RKO (cell line): ENCODE results near the gene PRDX3.
"Not testable (repeated sequence)": the region's sequence is repeated elsewhere in the genome, so short reads cannot be mapped to it uniquely, and the experiment has no call there.

Source experiments
- DNase-seq: peaks from one replicate; pipeline ENCODE4 v3.0.0-alpha.2; 2016; ENCODE audit warnings: low spot score

The PRDX3 gene

GRCh38 chr10:119206603-119207365 is 28.2 kb upstream of the PRDX3 start:
- peak; percentile 57 for DNase-seq

GRCh38 chr10:119205894-119206602 is 27.4 kb upstream of the PRDX3 start:
- no peak for DNase-seq

DNA sequence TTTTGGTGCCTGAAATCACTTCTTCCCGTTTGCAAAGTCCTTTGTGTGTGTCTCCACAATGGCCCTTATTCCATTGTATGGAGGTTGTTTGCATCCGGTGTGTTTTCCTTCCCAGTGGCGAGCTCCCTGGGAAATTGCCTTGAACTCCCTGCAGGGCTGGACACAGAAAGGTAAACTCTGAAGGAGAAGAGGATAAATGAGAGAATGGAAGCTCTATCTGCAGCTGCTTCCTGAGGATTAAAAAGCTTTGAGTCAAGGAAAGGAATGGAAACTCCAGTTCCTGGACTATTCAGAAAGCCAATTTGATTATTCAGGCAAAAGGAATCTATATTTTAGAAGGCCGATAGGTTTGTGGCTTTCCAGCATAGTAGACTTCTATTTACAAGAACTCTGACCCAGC is 24.4 kb upstream of the PRDX3 start:
- DNase-seq = no peak

DNA sequence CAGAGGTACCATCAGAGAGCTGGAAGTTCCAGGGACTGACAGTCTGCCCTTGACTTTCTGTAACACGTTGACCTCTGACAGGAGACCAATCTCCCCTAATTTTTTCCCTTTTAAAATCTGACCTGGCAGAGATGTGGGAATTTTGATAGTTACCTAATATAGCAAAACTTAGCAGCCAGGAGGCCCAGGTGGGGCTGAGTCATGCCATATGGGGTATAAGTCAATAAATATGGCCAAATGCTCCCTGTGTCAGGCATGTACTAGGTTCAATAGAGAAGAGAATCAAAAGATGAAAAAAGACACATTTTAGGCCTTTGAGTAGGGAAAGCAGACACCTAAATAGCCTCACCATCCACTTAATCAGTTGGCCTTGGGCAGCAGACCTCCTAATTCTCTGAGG is 22.6 kb upstream of the PRDX3 start:
- no peak for DNase-seq

DNA sequence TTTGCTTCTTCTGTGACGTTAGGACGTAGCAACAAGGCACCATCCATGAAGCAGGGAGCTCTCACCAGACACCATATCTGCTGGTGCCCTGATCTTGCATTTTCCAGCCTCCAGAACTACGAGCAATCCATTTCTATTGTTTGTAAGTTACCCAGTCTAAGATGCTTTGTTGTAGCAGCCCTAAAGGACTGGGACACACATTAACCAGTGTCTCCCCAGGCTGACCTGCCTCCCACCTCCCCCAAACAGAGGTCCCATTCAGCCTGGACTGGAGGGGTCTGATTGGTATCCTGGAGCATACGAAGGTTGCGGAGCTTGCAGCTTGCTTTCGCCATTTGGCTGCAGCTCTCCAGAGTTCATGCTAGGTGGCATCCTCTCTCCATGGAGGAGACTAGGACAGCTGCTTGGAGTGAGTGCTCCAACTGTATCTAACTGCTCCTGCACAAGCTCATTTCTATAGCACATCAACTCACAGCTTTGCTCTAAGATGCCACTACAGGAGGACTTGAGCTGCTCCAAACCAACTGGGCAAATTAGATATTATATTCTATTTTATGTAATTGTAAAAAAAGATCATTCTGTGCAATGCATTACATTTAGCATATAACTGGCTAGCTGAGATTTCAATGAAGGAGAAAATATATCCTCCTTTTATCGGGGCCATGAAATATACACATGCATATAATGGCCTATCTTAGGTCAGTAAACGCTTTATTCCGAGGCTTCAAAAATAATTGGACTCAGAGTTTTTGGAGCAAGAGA is 20.8 kb upstream of the PRDX3 start:
- peak; percentile 86 for DNase-seq

DNA sequence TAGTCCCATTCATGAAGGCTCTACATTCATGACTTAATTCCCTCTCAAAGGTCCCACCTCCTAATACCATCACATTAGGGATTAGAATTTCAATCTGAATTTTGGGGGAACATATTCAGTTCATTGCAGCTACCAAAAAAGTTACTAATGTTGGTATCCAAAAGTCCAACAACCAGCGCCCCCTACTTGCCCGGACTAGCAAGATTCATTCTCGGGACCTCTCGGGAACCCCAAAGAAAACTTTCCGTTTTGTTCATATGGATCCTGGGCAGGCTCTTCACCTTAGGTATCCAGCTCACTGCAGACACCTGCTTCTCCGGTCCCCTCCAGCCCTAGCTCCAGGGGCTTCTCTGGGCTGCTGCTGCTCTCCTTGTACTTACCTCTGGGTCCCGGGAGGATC is 19.8 kb upstream of the PRDX3 start:
- no peak for DNase-seq

DNA sequence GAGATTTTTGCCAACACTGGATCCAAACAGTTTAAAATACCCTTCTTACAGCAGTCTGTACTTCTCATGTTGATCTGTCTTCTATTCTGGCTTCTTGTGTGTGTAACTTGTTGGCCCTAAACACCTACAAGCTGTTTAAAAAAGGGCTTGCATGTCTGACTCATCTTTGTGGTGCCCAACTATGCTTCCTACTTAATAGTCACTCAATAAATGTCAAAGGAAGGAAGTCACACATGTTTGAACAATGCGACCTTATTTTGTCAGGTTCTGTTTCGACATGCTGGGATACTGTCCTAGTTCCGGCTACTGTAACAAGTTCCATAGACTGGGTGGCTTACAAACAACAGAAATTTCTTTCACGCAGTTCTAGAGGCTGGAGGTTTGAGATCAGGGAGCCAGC is 19.3 kb upstream of the PRDX3 start:
- peak; percentile 36 for DNase-seq

DNA sequence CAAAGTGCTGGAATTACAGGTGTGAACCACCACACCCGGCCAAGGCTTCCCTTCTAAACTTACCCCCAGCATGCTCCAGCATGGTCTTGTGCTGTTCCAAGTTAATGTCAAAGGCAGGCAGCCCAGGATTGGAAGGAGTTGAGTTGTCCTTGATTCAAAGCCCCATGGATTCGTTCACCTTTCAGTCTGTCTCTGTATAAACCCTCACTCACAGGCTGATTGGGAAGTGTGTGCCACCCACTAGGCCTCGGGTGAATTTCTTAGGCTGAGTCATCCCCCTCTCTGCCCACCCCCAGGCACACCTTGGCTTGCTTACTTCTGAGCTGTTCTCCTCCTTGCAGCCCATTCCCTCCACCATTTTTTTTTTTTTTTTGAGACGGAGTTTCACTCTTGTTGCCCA is 13.3 kb upstream of the PRDX3 start:
- no peak for DNase-seq

- no peak for DNase-seq
Observed at GRCh38 chr10:119190954-119191785, 12.6 kb upstream of the PRDX3 start.

DNA sequence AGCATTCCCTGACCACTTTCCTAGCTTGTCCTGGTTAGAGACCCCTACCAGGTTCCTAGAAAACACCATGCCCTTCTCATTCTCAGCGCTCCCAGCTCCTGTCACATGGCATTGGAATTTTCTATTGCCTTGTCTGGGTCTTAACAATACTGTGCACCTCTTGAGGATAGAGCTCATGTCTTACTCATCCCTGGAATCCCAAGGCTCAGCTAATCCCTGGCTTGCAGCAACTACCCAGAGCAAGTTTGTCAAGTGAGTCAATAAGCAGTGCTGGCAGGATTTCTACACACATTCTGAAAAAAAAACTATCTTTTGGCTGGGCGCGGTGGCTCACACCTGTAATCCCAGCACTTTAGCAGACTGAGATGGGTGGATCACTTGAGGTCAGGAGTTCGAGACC is 11.7 kb upstream of the PRDX3 start:
- DNase-seq = peak; percentile 94

DNA sequence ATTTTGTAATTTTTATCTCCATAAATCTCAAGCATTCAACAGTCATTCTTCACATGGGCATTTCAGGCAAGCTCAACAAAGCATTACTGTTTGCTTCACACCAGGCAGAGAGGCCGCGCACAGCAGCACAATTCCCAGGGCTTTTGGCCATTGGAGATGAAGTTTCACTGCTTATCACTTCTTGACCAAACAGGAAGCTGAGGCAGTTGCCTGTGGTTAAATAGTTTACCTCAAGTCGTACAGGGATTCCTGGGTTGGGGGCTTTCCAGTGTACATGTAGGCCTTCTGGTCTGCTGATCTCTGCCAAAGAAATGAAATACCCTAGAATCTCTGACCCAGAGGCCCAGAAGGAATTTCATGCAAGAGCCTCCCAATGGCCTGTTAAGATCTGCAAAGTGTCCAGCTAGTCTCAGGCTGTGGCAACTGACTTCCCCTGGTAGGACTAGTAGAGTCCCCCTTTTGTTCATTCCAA is 11.2 kb upstream of the PRDX3 start:
- DNase-seq = no peak

DNA sequence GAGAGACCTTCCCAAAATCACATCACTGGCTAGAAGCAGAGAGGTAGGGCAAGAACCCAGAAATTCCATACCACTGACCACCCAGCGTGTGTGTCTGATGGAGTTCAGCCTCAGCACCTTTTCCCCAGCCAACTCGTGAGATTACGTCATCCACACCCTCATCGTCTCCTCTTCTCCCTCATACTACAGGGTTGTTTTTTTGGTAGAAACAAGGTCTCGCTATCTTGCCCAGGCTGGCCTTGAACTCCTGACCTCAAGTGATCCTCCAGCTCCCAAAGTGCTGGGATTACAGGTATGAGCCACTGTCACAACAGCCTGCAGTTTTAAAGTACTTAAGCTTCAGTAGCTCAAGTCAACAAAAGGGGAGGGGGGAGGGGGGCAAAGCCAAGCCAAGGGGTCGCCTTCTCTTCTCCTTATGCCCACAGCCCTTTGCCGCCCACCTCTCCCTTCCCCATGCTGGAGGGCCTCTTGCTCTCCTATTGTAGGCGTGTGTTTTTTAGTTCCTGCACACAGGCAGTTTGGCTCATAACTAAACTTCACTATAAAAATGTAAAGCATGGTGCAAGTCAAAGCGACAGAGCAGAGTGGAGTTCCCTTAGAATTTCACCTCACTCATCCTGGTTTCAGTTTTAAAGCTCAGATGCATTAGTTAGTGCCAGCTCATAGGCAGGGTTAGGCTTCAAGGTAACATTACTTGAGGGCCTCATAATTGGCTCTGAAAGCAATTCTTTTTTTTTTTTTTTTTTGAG is 5.2 kb upstream of the PRDX3 start:
- no peak for DNase-seq

GRCh38 chr10:119180850-119181400 is 2.3 kb upstream of the PRDX3 start:
- not testable (repeated sequence) for DNase-seq

DNA sequence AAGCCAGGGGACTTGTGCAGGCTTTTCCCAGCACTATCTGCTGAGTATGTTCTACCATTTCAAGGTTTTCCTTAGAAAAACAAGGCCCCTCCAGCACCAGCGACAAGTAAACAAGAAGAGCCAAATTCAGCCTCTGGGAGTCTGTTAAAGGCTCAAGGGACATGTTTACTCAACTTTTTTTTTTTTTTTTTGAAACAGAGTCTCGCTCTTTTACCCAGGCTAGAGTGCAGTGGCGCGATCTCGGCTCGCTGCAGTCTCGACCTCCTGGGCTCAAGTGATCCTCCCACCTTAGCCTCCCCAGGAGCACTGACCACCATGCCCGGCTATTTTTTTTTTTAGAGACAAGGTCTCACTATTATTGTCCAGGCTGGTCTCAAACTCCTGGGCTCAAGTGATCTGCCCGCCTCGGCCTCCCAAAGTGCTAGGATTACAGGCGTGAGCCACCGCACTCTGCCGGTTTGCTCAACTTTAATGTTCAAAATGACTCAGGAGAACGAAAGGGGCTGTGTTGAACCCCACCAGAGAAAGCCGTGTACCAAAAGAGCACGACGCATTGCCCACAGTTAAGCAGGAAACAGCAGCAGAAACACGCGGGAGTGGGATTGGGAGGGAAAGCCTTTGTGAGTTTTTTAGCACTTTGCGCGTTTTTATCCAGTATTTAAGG is 772 bp downstream of the PRDX3 start:
- DNase-seq = peak; percentile 51

DNA sequence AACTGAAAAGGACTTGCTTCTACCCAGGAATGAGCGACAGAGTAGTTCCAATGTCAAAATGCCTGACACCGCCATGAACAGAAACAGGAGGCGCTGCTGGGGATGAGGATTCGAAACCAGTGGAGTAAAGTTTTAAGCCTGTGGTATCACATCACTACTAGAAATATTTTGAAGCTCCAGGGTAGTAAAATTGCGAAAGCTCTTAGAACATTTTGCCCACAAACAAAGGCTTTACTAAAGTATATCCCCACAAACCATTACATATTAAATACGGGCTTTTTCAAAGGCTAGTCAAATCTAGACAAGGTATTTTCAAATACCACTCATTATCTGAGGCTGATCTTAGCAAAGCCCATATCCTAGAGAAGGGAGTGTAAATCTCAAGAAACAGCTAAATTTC is 2.4 kb downstream of the PRDX3 start:
- no peak for DNase-seq

DNA sequence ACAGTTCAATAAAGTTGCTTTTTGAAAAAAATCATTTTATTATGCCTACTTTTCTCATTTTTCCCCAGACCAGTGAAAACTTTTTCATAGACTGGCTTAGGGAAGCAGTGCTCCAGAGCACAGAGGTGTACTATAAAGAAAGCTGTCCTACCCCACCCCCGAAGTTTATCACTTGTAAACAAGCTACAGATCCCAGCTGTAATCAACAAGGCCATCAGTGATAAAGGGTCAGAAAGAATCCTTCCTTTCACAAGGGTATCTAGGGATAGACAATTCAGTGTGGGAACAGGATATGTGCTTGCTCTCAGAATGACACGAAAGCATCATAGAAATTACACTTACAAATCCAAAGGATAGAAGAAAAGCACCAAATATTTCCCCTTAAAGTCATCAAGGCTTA is 4.5 kb downstream of the PRDX3 start:
- no peak for DNase-seq

GRCh38 chr10:119167041-119167440 is 11.6 kb downstream of the PRDX3 start:
- no peak for DNase-seq

DNA sequence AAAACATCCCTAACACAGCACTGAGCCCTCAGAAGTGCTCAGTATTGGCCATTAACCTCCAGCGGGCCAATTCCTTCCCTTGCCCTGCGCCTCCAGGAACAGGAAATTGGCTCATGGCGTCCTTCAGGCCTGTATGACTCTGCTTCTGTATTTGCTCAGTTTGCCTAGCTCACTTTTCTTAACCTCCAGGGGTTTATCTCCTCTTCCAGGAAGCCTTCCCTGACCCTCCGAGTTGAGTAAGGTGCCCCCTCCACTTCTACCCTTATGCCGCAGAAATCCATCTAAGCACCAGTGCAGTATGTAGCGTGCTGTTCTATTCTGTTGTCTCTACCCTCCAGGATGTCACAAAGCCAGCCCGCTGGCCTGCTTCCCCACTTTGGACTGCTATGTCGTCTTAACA is 12.0 kb downstream of the PRDX3 start:
- DNase-seq = no peak

DNA sequence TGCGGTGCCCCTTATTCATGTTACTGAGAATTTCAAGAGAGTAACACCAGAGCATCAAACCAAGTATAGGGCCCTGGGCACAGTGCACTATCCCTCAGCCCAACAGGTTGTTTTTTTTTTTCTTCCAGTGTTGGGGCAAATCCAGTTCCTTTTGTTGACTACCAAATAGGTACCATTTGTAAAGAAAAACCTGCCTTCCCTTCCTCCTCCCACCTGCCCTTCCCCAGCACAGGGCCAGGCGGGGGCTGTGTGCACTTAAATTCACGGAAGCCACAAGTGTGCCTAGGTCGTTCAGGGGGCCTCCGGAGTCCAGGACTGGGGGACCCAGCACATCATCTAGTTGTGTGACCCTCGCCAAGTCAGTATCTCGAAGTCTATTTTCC is 12.5 kb downstream of the PRDX3 start:
- no peak for DNase-seq
